Stimulated activated CD4-positive, alpha-beta T cell treated with anti-CD3 and anti-CD28 coated beads, Interleukin-4, amount 100 ng/mL, for 24 hours (primary cell): ENCODE data around the gene CPTP.

Experiments
- DNase-seq: peaks from one replicate; pipeline ENCODE4 v3.0.0-alpha.2; 2020

Gene CPTP

GRCh38 chr1:1320666-1321448 is 3.7 kb upstream of the CPTP start:
- no peak for DNase-seq

- no peak for DNase-seq
These were observed 3.1 kb upstream of the CPTP start for GRCh38 chr1:1321477-1321876.

DNA sequence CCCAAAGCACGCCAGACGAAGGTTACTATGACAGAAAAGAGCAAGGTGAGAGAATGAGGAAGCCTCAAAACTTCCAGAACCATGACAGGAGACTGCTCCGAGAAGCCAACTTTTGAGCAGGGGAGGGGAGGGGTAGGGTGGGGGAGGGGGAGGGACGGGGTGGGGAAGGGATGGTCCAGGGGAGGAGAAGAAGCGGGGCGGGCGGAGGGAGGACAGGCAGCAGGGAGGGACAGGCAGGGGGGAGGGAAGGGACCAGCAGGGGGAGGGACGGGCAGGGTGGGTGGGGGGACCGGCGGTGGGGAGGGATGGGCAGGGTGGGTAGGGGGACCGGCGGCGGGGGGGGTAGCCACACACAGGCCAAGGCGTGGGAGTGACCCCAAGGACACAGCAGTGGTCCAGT is 2.2 kb upstream of the CPTP start:
- no peak for DNase-seq

DNA sequence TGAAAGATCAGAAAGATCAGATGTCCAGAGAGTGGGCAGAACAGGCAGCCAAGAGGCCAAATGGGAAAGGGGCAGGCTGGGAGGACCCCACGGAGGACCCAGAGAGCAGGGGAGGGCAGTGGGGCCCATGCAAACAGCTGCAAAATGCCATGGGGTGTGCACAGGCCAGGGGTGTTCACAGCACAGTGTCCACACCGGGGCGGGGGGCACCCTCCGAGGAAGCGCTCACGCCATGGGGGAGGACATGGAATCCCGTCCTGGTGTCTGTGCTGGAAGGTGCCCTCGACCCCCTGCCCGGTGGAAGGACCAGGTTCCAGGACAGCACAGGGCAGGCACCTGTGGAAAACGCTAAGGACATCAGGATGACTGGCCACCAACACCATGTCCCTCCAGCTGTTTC is 1.6 kb upstream of the CPTP start:
- DNase-seq = no peak

DNA sequence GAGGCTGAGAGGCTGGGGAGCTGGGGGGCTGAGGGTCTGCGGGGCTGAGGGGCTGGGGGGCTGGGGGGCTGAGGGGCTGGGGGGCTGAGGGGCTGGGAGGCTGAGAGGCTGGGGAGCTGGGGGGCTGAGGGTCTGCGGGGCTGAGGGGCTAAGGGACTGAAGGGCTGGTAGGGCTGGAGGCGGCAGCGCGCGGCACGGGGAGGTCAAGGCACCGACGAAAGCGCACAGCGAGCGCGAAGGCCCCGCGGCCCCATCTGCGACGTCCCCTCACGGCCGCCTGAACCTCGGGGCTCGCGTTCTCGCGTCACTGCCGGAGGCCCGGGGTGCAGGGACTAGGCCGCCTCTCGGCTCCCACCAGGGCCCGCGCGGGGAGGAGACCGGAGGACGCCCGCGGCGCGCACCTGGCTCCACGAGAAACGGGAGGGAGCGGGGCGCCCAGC is 498 bp upstream of the CPTP start:
- DNase-seq = no peak

DNA sequence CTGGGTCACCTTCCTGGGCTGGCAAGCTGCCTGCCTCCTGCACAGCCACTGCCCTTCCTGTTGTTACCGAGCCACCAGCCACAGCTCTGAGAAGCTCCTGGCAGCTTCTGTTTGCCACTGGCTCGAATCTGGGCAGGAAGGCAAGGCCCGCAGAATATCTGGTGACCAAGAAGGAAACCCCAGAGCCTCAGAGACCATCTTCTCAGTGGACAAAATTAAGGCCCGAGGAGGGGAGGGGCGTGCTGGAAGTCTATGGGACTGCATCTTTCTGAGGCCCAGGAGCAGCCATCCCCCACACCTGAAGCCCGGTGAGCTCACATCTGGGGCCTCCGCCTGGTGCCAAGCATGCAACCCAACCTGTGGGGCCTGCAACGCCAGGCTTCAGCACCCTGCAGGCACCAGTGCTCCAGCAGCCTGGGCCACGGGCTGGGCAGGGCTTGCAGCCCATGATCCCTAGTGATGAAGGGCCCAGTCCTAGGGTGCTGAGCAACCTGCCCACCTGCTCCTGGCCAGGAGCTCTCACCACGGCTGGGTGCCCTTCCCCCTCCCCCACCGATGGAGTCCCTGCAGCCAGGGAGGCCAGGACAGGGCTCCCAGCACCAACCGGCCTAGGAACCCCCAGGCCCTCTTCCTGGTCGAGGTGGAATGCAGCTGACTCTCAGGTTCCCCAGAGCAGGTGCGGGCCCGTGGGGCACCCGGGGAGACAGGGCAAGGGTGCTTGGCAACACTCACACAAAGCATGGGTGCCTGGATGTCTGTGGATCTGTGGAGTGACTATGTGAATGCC is 879 bp downstream of the CPTP start:
- DNase-seq = no peak

DNA sequence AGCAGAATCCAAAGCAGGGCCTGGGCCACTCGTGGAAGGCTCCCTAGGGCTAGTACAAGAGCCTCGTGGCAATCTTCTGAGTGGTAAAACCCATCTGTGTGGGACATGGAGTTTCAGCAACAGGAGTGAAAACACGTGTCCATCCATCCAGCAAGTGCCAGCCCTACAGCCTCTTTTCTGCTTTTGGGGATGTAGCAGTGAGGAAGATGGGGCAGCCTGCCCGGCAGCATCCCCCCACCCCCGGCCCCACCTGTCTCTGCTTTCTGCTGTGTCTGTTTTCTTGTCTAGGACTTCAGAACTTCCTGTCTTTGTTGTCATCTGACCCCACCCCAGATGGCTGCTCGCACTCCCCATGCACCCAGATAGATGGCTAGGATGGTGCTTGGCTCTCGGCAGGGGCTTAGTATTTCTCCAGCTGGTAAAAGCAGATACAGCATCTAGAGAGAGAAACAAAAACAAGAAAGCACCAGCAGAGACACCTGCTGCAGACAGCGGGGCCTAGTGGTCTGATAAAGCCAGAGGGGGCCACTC is 1.5 kb downstream of the CPTP start:
- no peak for DNase-seq

DNA sequence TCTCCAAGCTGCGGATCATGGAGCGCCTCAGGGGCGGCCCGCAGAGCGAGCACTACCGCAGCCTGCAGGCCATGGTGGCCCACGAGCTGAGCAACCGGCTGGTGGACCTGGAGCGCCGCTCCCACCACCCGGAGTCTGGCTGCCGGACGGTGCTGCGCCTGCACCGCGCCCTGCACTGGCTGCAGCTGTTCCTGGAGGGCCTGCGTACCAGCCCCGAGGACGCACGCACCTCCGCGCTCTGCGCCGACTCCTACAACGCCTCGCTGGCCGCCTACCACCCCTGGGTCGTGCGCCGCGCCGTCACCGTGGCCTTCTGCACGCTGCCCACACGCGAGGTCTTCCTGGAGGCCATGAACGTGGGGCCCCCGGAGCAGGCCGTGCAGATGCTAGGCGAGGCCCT is 2.7 kb downstream of the CPTP start:
- no peak for DNase-seq

GRCh38 chr1:1328254-1328653 is 3.7 kb downstream of the CPTP start:
- no peak for DNase-seq

- no peak for DNase-seq
These were observed 5.0 kb downstream of the CPTP start for GRCh38 chr1:1329304-1330210.

- no peak for DNase-seq
These were observed 5.9 kb downstream of the CPTP start for GRCh38 chr1:1330366-1331067.

- DNase-seq = no peak
These were observed 6.7 kb downstream of the CPTP start, which contains the start of gene TAS1R3 for GRCh38 chr1:1331068-1331965. Gene TAS1R3 (plus strand): TSS chr1:1331280. CDS start chr1:1331346, 66 bp downstream.

DNA sequence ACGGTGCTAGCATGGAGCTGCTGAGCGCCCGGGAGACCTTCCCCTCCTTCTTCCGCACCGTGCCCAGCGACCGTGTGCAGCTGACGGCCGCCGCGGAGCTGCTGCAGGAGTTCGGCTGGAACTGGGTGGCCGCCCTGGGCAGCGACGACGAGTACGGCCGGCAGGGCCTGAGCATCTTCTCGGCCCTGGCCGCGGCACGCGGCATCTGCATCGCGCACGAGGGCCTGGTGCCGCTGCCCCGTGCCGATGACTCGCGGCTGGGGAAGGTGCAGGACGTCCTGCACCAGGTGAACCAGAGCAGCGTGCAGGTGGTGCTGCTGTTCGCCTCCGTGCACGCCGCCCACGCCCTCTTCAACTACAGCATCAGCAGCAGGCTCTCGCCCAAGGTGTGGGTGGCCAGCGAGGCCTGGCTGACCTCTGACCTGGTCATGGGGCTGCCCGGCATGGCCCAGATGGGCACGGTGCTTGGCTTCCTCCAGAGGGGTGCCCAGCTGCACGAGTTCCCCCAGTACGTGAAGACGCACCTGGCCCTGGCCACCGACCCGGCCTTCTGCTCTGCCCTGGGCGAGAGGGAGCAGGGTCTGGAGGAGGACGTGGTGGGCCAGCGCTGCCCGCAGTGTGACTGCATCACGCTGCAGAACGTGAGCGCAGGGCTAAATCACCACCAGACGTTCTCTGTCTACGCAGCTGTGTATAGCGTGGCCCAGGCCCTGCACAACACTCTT is 7.6 kb downstream of the CPTP start:
- DNase-seq = no peak

GRCh38 chr1:1332774-1333480 is 8.3 kb downstream of the CPTP start:
- DNase-seq = no peak

DNA sequence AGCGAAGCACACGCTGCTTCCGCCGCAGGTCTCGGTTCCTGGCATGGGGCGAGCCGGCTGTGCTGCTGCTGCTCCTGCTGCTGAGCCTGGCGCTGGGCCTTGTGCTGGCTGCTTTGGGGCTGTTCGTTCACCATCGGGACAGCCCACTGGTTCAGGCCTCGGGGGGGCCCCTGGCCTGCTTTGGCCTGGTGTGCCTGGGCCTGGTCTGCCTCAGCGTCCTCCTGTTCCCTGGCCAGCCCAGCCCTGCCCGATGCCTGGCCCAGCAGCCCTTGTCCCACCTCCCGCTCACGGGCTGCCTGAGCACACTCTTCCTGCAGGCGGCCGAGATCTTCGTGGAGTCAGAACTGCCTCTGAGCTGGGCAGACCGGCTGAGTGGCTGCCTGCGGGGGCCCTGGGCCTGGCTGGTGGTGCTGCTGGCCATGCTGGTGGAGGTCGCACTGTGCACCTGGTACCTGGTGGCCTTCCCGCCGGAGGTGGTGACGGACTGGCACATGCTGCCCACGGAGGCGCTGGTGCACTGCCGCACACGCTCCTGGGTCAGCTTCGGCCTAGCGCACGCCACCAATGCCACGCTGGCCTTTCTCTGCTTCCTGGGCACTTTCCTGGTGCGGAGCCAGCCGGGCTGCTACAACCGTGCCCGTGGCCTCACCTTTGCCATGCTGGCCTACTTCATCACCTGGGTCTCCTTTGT is 9.1 kb downstream of the CPTP start:
- DNase-seq = no peak

DNA sequence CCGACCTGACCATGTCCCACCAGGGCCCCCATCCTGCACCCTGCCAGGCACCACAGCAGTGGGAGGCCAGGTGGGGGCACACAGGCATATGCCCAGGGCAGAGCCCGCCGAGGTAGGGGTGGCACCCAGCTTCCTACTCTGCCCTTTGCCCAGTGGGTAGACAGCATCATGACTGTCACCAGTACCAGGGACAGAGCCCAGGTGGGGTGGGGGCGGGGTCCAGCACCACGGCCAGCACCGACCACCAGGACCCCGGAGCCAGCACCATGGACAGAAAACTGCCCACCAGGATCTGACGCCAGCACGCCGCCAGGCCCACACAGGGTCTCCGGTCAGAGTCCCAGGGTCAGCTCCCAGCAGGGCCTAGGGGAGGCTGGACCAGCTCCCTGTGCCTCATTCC is 10.2 kb downstream of the CPTP start:
- DNase-seq = no peak

GRCh38 chr1:1335283-1335682 is 10.7 kb downstream of the CPTP start:
- DNase-seq = no peak

DNA sequence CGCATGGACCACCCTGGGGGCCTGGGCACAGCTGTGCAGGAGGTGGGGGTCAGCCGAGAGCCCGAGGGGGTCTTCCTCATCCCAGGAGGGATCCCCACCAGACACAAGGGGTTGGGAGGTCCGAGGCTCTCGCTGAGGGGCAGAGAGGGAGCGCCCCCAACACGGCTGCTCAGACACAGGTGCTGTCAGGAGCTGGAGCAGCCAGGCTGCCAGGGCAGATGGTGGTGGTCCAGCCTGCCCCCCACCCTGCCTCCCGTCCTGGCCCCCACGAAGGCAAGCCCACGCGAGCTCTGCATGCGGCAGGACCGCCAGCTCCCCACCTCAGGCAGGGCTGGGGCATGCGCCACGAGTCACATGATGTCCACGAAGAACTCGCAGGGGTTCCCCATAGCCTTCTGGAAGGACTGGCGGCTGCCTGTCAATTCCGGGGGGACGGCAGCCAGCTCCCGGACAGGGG is 11.2 kb downstream of the CPTP start:
- DNase-seq = no peak

DNA sequence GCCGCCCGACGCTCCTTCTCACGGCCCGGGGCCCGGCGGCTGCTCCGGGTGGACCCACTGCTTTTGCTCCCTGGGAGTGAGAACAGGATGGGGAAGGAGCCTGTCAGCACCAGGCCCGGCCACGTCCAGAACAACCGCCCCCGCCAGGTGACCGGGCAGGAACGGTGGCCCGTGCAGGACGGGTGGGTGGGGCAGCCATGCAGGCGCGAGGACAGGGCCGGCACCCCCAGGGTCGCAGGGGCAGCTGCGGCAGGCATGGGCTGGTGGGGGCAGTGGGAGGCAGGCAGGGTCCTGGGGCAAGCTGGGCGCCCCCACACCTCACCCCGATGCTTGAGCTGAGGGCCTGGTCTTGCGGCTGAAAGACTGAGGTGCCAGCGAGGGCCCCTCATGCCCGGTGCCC is 11.8 kb downstream of the CPTP start:
- DNase-seq = no peak
